Spinal cord (tissue), 10 donors: Measurements from ENCODE around the gene CEP57. TPM values are rescaled to one million over a fixed set of nuclear protein-coding genes. Genes with fewer than 3 reads are reported as not detected.

ENCODE experiments used
- DNase-seq, 6 donors: peaks; one replicate each; pipeline versions ENCODE4 v3.0.0 to v3.0.0-alpha.2; 2013 to 2015; ENCODE audit warnings: low spot score in 6 of 6, low read depth in 4 of 6
- H3K27ac ChIP-seq: one replicate; pipeline ENCODE4 v1.5.1; 2013; ENCODE audit warnings: low read depth, low read length, control low read depth
- H3K27me3 ChIP-seq: one replicate; pipeline ENCODE4 v1.6.1; 2013; ENCODE audit warnings: low read length; ENCODE audit not compliant: control insufficient read depth, insufficient read depth
- H3K36me3 ChIP-seq: one replicate; pipeline ENCODE4 v1.6.1; 2013; ENCODE audit warnings: low read length; ENCODE audit not compliant: control insufficient read depth, insufficient read depth
- H3K4me1 ChIP-seq: one replicate; pipeline ENCODE4 v1.6.1; 2013; ENCODE audit warnings: low read length; ENCODE audit not compliant: control insufficient read depth, insufficient read depth
- H3K4me3 ChIP-seq: one replicate; pipeline ENCODE4 v1.5.1; 2013; ENCODE audit warnings: low read depth, low read length, control low read depth
- H3K9me3 ChIP-seq: one replicate; pipeline ENCODE4 v1.6.1; 2013; ENCODE audit warnings: low read length; ENCODE audit not compliant: control insufficient read depth, insufficient read depth
- WGBS: methylation state at CpG from one replicate; pipeline ENCODE4 v1.1.5; 2013; ENCODE audit warnings: missing lambda C conversion rate; ENCODE audit not compliant: insufficient coverage; 5-methylcytosine and 5-hydroxymethylcytosine counted together
- polyA plus RNA-seq, 2 donors: library from polyadenylated mRNA; unstranded; fragments of 120-200 nt; gene quantifications; one replicate each; pipeline ENCODE4 v1.2.1, GENCODE V29; 2013; ENCODE audit not compliant: insufficient read length in 2 of 2
- total RNA-seq, 2 donors: library from RNA; depleted of rRNA in 1 of 2; stranded (reverse); fragments of 120-200 nt in 1 of 2; fragments of >200 nt in 1 of 2; gene quantifications; one replicate each; pipeline versions ENCODE4 v1.2.3 to v1.2.4, GENCODE V29; 2013 to 2014
- donor health status: healthy.

Gene CEP57
- total and polyA plus RNA-seq, 4 donors = 61.3 to 72.3 (median 66.4) TPM

DNA sequence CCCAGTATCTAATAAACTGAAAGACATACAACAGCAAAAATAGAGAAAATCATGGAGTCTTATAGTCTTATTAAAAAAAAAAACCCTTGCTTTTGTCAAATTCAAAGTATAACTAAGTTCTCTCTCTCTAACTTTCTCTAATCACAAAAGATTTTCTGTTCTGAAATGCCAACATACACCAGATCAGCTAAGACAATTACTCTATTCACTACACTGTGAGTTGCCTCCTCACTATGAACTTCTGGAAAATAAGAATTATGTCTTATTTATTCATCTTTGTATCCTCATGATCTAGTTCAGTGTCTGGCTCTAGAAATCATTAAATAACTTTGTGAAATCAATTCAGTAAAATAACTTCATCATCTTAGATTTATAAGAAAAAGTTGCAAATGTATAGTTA, 13.4 kb upstream of the CEP57 start:
- no peaks in the 10 kb centered on the region for H3K9me3 ChIP-seq
- no peaks in the 10 kb centered on the region for H3K4me1 ChIP-seq
- H3K4me3 ChIP-seq = no peak overlapping the region
- no peak for DNase-seq
- H3K27ac ChIP-seq = peak overlapping the region; percentile 68
- H3K27me3 ChIP-seq = no peaks in the 10 kb centered on the region
- H3K36me3 ChIP-seq = no peaks in the 10 kb centered on the region

DNA sequence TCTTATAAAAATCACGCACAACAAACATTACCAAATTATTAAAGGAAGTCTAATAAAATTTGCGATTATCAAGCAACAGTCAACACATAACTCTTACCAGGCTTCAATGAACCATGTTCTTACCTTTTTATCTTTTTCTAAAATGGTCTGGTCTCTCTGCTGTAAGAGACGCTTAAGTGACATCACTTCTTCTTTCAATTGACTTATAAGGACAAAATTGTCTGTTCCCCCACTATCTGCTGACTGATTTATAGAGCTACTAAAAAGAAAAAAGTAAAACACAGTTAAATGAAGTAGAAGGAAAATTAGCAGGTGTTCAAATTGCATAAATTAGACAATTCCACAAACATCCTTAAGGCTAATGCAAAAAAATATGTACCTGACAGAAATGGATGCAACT, 11.6 kb upstream of the CEP57 start:
- no peak for DNase-seq
- Histone ChIP-seq H3K36me3 (peaks cover 4% of the 10 kb centered on the region), H3K27me3 (no peaks in the 10 kb centered on the region), H3K4me1 (no peaks in the 10 kb centered on the region), H3K4me3 (no peak overlapping the region), H3K27ac (no peak overlapping the region), H3K9me3 (no peaks in the 10 kb centered on the region)
- WGBS = 100% methylated on average over 1 of the region's 3 CpGs

DNA sequence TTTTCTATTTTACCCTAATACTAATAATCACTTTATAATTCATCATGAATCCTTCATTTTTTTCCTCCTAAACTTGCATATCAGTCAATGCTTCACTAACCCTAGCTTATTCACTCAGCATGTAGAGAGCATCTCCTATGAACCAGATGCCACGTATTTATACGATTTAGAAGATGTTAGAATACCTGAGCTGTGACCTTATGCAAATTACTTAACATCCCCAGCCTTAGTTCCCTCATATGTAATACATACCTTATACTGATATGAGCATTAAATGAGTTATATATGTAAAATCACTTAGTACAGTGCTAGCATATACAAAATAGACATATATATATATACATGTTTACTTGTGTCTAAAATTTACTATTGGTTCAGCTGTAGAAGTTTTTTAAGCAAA, 9.8 kb upstream of the CEP57 start:
- H3K9me3 ChIP-seq = no peaks in the 10 kb centered on the region
- H3K27ac ChIP-seq = no peak overlapping the region
- no peak for DNase-seq
- H3K27me3 ChIP-seq = no peaks in the 10 kb centered on the region
- WGBS = no CpG with 5 or more reads among the region's 2 CpGs
- H3K36me3 ChIP-seq = peaks cover 4% of the 10 kb centered on the region
- H3K4me3 ChIP-seq = no peak overlapping the region
- H3K4me1 ChIP-seq = no peaks in the 10 kb centered on the region

DNA sequence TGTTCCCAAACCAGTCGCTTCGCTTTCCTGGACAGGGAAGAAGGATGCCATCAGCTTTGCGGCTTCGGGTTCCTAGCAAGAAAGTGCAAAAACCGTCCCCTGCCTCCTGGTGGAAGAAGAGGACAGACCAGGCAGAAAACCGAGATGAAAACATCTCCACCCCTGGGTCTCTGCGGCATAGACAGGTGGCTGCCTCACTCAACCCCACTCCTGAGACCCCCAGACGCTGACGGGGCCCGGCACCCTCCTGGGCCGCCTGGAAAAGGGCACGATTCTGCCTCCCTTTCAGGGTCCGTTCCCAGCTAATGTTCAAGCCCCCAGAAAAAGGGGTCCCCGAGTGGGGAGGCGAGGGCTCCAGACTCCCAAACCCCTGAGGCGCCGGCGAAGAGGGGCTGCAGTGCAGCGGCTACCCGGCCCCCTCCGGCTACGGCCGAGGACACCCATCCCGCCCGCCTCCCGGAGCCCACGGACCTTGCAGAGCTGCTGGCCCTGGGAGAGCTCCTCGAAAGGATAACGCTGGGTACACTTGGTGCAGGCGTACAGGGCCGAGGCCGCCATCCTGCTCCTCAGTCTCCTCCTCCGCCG, 1.3 kb upstream of the CEP57 start:
- Histone ChIP-seq H3K4me3 (peak overlapping the region; percentile 99), H3K36me3 (peaks cover 11% of the 10 kb centered on the region), H3K4me1 (peaks cover 10% of the 10 kb centered on the region), H3K27me3 (no peaks in the 10 kb centered on the region), H3K27ac (peak overlapping the region; percentile 100), H3K9me3 (no peaks in the 10 kb centered on the region)
- under 1% methylated on average over 34 of the region's 34 CpGs for WGBS
- peak; percentile 4 to 79 (median 34) for DNase-seq

DNA sequence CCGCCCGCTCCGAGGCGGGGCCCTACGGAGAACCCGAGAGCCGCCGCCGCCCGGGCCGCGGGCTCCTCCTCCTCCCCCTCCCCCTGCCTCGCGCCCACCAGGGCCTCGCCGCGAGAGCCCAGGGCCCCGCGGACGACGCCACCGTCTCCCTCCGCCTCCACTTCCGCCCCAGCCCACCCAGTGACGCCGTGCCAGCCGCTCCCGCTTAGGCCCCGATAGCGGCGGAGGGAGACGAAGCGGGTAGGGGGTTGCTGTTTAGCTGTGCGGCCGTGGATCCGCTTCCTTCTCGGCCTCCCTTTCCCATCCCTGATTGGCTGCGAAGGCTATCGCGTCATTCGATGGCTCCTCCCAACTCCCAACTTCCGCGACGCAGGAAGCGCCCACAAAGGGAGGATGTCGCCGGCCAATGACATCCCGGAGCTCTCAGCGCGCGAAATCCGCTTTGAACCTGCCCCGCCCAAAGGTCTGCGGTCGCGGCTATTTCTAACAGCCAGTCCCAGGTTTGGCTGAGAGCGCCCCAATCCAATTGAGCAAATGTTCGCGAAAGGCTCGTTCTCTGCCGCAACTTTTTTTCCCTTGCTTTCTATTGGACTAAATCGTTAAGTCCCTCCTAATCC, 684 bp upstream of the CEP57 start, which contains the start of gene FAM76B:
Gene FAM76B (minus strand): TSS at position 277 of the 617 bp plus-strand sequence. CDS start 304 bp downstream, outside the sequence.
- peak; percentile 98 to 100 (median 98) for DNase-seq
- peaks cover 10% of the 10 kb centered on the region for H3K4me1 ChIP-seq
- H3K36me3 ChIP-seq = peaks cover 11% of the 10 kb centered on the region
- WGBS = 0% methylated on average over 55 of the region's 62 CpGs
- no peaks in the 10 kb centered on the region for H3K9me3 ChIP-seq
- H3K27ac ChIP-seq = peak within 1 kb of the TSS; percentile 100
- H3K27me3 ChIP-seq = no peaks in the 10 kb centered on the region
- H3K4me3 ChIP-seq = peak within 1 kb of the TSS; percentile 99

DNA sequence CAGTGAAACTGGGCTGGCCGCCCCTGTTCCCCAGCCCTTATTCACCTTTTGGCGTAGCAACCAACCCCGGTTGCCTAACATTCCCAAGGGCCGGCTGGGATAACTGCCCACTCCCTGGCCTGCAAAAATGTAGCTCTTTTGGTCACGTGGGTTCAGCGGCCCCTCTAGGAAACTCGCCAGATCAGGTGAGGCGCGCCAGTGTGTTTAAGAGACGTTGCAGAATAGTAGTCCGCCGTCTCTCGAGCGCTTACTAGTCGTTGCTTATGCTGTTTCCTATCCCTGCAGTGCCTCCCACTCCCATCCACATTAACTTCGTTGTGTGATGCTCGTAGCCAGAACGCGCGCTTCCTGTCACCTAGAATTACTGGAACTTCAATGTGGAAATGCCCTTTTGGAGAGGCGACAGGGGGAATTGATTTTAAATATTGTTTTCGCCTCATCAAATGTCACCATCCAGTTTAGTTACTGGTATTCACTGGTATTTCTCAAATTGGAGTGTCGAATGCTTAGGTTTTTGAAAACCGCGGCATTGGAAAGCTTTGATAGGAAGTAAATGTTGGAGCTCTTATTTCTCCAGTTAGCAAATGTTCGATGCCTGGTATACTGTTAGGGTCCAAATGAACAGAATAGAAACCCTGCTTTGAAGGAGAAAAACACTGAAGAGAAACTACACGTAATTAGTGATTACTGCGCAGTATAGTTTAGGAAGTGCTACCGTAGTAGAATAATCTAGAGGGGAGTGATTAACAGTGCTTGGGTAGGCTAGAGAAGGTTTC, 823 bp downstream of the CEP57 start:
- peak overlapping the region; percentile 100 for H3K27ac ChIP-seq
- peak; percentile 26 to 86 (median 47) for DNase-seq
- WGBS = 10% methylated on average over 24 of the region's 29 CpGs
- H3K9me3 ChIP-seq = no peaks in the 10 kb centered on the region
- H3K36me3 ChIP-seq = peaks cover 7% of the 10 kb centered on the region
- H3K4me3 ChIP-seq = peak overlapping the region; percentile 99
- peaks cover 10% of the 10 kb centered on the region for H3K4me1 ChIP-seq
- no peaks in the 10 kb centered on the region for H3K27me3 ChIP-seq

DNA sequence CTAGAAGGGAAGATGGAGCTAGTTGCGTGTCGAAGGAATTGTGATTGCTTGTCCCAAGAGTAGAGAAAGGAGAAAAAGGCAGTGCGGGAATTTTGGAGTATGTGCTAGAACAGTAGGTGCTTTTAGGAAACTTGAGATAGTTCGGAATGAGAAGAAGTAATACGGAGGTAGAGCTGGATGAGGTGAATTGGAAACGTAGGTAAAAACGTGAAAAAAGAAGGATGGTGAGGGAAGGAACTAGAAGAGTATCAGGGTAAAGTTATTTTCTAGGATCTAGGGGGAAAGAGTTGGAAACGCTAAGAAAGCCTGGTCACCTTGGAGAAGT, 1.4 kb downstream of the CEP57 start:
- DNase-seq = no peak
- Histone ChIP-seq H3K36me3 (peaks cover 6% of the 10 kb centered on the region), H3K27ac (no peak overlapping the region), H3K4me3 (peak overlapping the region; percentile 99), H3K4me1 (peaks cover 10% of the 10 kb centered on the region), H3K9me3 (no peaks in the 10 kb centered on the region), H3K27me3 (no peaks in the 10 kb centered on the region)
- 56% methylated on average over 8 of the region's 8 CpGs for WGBS

DNA sequence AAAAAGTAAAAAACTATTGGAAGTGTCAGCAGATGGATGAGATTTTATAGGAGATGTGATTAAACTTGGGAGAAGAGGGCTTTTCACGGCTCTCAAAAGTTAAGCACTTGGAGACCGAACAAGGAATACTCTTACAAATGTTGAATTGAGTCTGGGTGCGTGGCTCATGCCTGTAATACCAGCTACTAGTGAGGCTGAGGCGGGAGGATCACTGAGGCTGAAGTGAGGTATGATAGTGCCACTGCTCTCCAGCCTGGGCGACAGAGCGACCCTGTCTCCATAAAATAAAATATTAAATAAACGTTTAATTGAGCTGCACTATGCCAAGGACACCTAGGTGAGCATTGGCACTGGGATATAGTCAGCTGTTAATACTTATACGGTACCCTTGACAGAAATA, 1.9 kb downstream of the CEP57 start:
- Histone ChIP-seq H3K4me3 (no peak overlapping the region), H3K4me1 (peaks cover 10% of the 10 kb centered on the region), H3K27me3 (no peaks in the 10 kb centered on the region), H3K36me3 (peaks cover 4% of the 10 kb centered on the region), H3K9me3 (no peaks in the 10 kb centered on the region), H3K27ac (no peak overlapping the region)
- DNase-seq = no peak
- WGBS = 97% methylated on average over 3 of the region's 8 CpGs

DNA sequence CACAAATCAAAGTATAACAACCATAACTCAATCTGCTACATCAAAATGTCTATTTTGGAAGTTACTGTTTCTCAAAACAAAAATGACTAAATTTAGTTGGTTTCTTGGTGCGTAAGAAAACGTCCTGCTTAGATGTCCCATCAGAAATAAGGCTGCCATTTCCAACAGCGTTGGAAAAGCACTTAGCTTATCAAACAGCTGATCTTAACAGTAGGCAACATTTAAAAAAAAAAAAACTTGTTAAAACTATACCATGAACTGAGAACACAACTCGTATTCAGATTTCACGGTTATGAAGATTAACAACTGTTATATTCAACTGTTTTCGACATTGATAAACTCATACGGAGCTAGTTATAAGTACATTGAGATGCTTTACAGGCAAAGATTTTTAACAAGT, 2.4 kb downstream of the CEP57 start:
- Histone ChIP-seq H3K9me3 (no peaks in the 10 kb centered on the region), H3K4me3 (no peak overlapping the region), H3K27me3 (no peaks in the 10 kb centered on the region), H3K4me1 (peaks cover 10% of the 10 kb centered on the region), H3K27ac (no peak overlapping the region), H3K36me3 (peaks cover 2% of the 10 kb centered on the region)
- WGBS = no CpG with 5 or more reads among the region's 7 CpGs
- no peak for DNase-seq

DNA sequence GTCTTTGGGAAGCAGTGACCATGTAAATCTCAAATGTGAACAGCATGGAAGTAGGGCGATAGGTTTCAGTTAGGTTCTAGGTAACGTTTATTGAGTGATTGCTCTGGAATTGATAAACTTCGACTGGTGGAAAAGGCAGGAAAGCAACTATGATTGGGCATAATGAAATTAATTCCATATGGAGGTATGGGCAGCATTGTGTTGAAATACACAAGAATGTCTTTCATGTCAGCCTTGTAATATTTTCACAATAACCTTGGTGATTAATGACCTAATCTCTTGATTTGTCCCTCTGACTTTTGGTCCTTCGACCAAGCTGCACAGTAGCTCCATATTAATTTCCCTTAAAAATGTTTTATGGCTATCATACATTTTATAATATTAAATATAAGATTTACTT, 2.8 kb downstream of the CEP57 start:
- Histone ChIP-seq H3K27me3 (no peaks in the 10 kb centered on the region), H3K36me3 (peaks cover 2% of the 10 kb centered on the region), H3K27ac (no peak overlapping the region), H3K4me1 (peaks cover 10% of the 10 kb centered on the region), H3K9me3 (no peaks in the 10 kb centered on the region), H3K4me3 (no peak overlapping the region)
- no peak for DNase-seq
- WGBS = 93% methylated on average over 3 of the region's 4 CpGs
